ENCODE results near the gene SPON1.

DNA sequence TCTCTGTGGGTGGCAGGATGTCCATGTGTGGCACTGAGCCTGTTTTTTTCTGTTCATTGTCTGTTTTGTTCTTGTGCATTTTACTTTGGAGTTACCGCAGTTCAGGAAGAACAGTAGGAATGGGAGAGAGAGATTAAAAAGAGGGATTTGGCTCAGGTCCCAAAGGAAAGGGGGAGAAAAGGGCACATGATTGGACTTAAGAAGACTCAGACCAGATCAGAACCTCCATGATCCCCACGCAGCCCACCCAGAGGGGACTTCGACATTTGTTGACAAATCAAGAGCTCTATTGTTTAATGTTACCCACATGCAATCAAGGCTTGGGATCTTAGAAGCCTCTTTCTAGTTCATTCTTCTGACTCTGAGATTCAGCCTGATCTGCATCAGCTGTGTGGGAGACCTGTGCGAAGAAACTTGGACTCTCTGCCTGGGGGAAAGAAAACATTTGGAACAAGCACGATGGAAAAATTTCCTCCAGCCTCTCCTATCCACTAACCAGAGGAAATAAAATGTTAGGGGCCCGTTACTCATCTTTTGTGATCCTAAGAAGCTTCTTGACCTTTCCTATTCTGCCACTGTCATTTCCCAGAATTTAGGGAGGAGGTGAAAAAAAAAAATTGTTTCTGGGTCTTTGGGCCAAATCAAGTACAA, 119.2 kb downstream of the SPON1 start:
- TF ChIP-seq, protein P1, sequence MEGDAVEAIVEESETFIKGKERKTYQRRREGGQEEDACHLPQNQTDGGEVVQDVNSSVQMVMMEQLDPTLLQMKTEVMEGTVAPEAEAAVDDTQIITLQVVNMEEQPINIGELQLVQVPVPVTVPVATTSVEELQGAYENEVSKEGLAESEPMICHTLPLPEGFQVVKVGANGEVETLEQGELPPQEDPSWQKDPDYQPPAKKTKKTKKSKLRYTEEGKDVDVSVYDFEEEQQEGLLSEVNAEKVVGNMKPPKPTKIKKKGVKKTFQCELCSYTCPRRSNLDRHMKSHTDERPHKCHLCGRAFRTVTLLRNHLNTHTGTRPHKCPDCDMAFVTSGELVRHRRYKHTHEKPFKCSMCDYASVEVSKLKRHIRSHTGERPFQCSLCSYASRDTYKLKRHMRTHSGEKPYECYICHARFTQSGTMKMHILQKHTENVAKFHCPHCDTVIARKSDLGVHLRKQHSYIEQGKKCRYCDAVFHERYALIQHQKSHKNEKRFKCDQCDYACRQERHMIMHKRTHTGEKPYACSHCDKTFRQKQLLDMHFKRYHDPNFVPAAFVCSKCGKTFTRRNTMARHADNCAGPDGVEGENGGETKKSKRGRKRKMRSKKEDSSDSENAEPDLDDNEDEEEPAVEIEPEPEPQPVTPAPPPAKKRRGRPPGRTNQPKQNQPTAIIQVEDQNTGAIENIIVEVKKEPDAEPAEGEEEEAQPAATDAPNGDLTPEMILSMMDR (IDR thresholded peaks at IDR 0.05; ENCODE audit: low read depth, low read length, missing input control): no peak
- TF ChIP-seq RAD21 (IDR thresholded peaks at IDR 0.05): no peak
- no peak for TF ChIP-seq YY1 (IDR thresholded peaks at IDR 0.05)
- TF ChIP-seq TAF1 (conservative IDR thresholded peaks at IDR 0.05): no peak
- TF ChIP-seq, protein P2, sequence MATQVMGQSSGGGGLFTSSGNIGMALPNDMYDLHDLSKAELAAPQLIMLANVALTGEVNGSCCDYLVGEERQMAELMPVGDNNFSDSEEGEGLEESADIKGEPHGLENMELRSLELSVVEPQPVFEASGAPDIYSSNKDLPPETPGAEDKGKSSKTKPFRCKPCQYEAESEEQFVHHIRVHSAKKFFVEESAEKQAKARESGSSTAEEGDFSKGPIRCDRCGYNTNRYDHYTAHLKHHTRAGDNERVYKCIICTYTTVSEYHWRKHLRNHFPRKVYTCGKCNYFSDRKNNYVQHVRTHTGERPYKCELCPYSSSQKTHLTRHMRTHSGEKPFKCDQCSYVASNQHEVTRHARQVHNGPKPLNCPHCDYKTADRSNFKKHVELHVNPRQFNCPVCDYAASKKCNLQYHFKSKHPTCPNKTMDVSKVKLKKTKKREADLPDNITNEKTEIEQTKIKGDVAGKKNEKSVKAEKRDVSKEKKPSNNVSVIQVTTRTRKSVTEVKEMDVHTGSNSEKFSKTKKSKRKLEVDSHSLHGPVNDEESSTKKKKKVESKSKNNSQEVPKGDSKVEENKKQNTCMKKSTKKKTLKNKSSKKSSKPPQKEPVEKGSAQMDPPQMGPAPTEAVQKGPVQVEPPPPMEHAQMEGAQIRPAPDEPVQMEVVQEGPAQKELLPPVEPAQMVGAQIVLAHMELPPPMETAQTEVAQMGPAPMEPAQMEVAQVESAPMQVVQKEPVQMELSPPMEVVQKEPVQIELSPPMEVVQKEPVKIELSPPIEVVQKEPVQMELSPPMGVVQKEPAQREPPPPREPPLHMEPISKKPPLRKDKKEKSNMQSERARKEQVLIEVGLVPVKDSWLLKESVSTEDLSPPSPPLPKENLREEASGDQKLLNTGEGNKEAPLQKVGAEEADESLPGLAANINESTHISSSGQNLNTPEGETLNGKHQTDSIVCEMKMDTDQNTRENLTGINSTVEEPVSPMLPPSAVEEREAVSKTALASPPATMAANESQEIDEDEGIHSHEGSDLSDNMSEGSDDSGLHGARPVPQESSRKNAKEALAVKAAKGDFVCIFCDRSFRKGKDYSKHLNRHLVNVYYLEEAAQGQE (IDR thresholded peaks at IDR 0.05): no peak
- no peak for TF ChIP-seq NR2F2 (IDR thresholded peaks at IDR 0.05)
- no peak for TF ChIP-seq GABPA (IDR thresholded peaks at IDR 0.05 in 1 of 2, conservative IDR thresholded peaks at IDR 0.05 in 1 of 2)
- TF ChIP-seq SP1 (IDR thresholded peaks at IDR 0.05): no peak
- no peak for TF ChIP-seq FOXA1 (IDR thresholded peaks at IDR 0.05)
- TF ChIP-seq, protein P3, sequence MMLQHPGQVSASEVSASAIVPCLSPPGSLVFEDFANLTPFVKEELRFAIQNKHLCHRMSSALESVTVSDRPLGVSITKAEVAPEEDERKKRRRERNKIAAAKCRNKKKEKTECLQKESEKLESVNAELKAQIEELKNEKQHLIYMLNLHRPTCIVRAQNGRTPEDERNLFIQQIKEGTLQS (IDR thresholded peaks at IDR 0.05): no peak
- TF ChIP-seq JUND (IDR thresholded peaks at IDR 0.05): no peak
- TF ChIP-seq HNF4G (IDR thresholded peaks at IDR 0.05): no peak
- TF ChIP-seq, protein P4, sequence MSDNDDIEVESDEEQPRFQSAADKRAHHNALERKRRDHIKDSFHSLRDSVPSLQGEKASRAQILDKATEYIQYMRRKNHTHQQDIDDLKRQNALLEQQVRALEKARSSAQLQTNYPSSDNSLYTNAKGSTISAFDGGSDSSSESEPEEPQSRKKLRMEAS (IDR thresholded peaks at IDR 0.05): no peak
- no peak for TF ChIP-seq ZBTB33 (IDR thresholded peaks at IDR 0.05)
